ENCODE results near the gene EVX2.

The EVX2 gene

DNA sequence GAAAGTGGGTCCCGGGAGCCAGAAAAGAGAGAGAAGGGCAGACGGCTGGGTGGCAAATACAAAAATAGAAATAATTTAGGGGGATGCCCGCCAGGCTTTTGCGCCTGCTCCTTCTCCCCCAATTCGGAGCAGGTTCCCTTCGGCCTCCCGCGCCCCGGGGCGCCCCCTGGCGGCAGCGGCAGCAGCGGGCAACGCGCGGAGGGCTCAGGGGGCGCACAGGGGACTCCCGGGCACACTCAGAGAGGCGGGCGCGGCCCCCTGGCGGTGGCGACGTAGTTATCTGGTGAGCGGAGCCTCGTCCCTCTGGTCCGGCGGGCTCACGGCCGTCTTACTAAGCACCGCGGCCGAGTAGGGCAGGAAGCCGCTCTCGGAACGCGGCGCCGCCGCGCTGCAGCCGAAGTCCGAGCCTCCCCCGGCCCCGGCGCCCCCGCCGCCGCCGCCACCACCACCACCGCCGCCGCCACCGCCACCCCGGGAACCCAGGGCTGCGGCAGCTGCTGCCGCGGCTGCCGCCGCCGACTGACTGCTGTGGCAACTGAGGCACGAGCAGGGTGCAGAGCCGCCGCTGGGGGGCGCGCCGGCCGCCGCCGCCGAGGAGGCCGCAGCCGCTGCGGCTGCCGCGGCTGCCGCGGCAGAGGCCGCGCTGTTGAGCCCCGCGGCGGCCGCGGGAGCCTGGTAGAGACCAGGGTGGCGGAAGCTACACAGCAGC, 3.8 kb downstream of the EVX2 start:
- no peak overlapping the region for H3K4me3 ChIP-seq (ENCODE audit: low read depth, low read length)
- DNase-seq (ENCODE audit: low read depth) = no peak
- TF ChIP-seq, protein P1, sequence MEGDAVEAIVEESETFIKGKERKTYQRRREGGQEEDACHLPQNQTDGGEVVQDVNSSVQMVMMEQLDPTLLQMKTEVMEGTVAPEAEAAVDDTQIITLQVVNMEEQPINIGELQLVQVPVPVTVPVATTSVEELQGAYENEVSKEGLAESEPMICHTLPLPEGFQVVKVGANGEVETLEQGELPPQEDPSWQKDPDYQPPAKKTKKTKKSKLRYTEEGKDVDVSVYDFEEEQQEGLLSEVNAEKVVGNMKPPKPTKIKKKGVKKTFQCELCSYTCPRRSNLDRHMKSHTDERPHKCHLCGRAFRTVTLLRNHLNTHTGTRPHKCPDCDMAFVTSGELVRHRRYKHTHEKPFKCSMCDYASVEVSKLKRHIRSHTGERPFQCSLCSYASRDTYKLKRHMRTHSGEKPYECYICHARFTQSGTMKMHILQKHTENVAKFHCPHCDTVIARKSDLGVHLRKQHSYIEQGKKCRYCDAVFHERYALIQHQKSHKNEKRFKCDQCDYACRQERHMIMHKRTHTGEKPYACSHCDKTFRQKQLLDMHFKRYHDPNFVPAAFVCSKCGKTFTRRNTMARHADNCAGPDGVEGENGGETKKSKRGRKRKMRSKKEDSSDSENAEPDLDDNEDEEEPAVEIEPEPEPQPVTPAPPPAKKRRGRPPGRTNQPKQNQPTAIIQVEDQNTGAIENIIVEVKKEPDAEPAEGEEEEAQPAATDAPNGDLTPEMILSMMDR (IDR thresholded peaks at IDR 0.05; ENCODE audit: low read depth, low read length, missing control alignments) = peak; percentile 41

DNA sequence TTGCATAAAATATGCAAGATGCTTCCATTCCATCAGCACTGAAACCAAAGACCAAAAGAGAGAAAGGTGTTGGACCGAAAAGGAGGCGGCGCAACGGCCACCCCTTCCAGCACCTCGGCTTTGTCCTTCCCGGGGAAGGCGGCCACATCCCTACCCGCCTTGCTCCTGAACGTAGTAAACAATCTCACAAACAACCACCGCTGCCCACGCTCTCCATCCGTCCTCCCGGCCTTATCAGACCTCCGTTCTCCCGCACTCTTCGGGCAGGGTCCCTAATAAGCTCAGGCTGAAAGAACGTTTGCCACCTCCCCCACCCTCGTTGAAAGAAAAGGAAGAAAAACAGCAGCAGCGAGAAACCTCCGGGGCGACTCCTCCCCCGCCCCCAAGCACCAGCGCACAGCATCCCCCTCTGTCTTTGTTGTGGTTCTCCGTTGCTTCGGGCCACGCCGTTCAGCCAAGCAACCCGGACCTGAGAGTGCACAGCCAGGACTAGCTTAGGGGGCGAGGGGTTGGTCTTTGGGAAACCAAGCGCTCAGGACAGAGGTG, 4.4 kb downstream of the EVX2 start:
- no peak for DNase-seq (ENCODE audit: low read depth)

DNA sequence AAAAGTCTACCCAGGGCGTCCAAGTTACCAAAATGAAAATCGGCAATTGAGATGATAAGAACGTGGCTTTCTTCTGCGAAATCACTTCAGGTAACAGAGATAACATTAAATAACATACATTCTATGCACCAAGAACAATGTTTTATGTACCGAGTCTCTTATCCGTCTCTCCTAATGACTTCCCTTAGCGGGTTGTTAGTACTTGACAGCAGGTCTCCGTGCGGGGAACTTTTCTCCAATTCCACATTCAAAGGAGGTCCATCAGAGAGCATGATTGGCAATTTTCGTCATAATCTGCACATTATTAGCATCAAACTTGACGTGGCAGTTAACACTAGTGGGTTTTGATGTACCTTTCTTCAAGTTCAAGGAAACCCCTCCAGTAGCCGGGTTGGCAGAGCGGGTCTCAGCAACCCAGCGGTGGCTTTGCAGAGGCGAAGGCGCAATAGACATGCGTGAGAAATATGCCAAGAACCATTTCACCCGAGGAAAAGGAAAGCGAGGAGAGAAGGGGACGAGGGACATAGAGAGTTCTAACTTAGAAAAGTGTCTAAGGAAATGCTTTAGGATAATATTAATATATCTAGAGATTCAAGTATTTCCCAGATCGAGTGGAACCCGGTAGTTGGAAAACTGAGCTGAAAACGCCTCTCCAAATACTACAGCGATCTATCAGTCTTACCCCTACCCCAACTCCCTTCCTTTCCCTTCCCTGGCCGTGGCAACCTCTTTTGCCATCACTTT, 5.0 kb downstream of the EVX2 start:
- DNase-seq (ENCODE audit: low read depth) = no peak
- TF ChIP-seq, protein P1 (IDR thresholded peaks at IDR 0.05; ENCODE audit: low read depth, low read length, missing control alignments) = no peak

More for the DNA sequence above, 4.4 kb downstream of the EVX2 start:
- no peak overlapping the region for H3K4me3 ChIP-seq (ENCODE audit: low read depth, low read length)
- TF ChIP-seq, protein P1 (IDR thresholded peaks at IDR 0.05; ENCODE audit: low read depth, low read length, missing control alignments) = no peak

DNA sequence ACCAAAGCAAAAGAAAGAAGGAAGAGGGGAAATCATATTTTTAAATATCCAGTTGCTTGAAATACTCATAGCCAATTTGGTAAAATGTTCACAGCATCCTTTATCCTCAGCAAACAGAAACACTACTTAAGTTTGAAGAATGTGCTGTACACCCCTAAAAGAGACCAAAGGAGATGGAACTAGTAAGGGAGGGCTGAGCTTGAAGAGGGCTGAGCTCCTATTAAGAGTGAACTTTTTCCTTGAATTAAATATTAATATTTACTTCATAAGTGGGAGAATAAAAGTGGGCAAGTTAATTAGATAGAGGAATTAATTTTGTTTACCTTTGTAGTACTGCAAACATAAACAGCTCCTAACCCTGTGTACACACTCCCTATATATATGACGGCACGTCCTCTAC, 7.0 kb downstream of the EVX2 start:
- no peak overlapping the region for H3K4me3 ChIP-seq (ENCODE audit: low read depth, low read length)
- TF ChIP-seq, protein P1 (IDR thresholded peaks at IDR 0.05; ENCODE audit: low read depth, low read length, missing control alignments) = no peak
- no peak for DNase-seq (ENCODE audit: low read depth)

More for the DNA sequence above, 5.0 kb downstream of the EVX2 start:
- H3K4me3 ChIP-seq (ENCODE audit: low read depth, low read length) = no peak overlapping the region

DNA sequence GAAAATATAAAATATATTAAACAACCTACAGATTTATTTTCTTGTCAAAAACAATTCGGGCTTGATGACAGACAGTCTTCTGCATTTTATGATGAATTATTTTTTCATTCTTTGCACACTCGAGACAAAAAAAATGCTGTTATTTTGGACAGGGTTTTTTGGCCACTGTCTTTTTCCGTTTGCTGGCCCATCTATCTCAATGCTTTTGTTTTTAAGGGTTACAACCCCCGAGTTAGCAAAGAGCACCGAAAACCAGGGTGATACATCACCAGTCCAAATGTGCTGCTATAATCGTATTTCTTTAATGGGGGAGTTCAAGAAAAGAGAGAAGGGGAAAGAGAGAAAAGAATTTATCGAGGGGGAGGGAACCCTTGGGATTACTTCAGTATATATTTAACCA, 7.7 kb downstream of the EVX2 start:
- no peak overlapping the region for H3K4me3 ChIP-seq (ENCODE audit: low read depth, low read length)
- DNase-seq (ENCODE audit: low read depth) = no peak
- TF ChIP-seq, protein P1 (IDR thresholded peaks at IDR 0.05; ENCODE audit: low read depth, low read length, missing control alignments) = no peak

DNA sequence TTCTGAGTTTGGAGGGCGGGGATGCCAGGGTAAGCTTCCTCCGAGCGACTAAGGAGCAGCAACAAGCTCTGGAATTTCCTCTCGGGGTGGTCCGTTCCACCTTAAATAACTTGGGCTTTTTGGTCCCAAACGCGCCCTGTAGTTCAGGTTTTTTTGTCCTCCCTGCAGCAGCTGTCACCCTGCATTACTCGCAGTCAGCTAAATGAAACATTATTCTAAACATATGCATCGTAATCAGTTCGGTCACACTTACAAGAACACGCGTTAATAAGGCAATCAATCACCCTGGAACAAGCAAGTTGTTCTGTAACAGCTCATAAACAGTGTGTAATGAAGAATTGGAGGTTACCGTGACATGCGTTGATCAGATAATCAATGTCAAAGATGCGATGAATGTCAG, 8.3 kb downstream of the EVX2 start:
- TF ChIP-seq, protein P1 (IDR thresholded peaks at IDR 0.05; ENCODE audit: low read depth, low read length, missing control alignments) = no peak
- no peak overlapping the region for H3K4me3 ChIP-seq (ENCODE audit: low read depth, low read length)
- DNase-seq (ENCODE audit: low read depth) = no peak

Data from GM12864 (cell line).